Stimulated activated CD8-positive, alpha-beta memory T cell treated with anti-CD3 and anti-CD28 coated beads, Interleukin-7, amount 100 ng/mL, for 48 hours (primary cell): Measurements from ENCODE around the gene STAG2.

Experiments used
- DNase-seq, 2 donors: peaks; one replicate each; pipeline ENCODE4 v3.0.0-alpha.2; 2020; ENCODE audit warnings: low read depth in 1 of 2; ENCODE audit errors: extremely low read depth in 1 of 2

Gene STAG2

DNA sequence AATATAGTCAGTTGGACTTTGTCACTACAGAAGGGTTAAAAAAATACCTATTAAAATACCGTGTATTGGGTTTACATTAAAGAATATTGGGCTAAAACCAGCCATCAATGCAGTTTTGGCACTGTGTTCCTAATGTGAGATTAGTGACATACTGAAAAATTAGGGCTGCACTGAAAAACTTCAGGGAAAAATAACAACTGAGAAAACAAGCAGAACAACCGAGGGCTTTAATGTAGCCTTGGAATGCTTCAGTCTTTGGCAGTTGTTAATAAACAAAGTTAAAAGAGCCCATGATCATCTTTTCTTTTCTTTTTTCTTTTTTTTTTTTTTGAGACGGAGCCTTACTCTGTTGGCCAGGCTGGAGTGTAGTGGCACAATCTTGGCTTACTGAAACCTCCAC is 12.4 kb downstream of the STAG2 start:
- DNase-seq, result no peak

- no peak for DNase-seq
Observed at GRCh38 chrX:123975180-123975579, 13.7 kb downstream of the STAG2 start.

DNA sequence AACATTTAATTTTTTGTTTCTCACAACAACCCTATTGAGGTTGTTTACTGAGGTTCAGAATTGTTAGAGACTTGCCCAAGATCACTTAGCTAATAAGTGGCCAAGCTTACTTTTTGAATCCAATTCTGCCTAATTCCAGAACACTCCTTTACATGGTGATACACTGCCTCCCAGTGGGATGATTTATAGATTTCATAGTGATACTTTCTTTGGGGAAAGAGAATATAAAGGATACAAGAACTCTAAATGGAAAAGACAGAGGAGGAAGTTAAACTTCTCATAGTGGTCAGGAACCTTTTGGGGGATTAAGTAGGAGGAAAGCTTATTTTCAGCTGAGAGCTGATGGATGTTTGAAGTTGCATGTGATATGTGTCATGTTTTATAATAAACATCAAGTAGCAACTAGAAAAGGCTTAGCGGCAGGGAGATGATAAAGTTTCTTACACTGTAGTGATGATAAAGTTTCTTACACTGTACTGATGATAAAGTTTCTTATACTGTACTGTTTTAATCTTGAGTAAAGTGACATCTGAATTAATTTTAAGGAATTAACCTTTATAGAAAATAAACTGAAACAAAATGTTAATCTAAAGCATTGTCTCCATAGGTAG is 15.3 kb downstream of the STAG2 start:
- no peak for DNase-seq

DNA sequence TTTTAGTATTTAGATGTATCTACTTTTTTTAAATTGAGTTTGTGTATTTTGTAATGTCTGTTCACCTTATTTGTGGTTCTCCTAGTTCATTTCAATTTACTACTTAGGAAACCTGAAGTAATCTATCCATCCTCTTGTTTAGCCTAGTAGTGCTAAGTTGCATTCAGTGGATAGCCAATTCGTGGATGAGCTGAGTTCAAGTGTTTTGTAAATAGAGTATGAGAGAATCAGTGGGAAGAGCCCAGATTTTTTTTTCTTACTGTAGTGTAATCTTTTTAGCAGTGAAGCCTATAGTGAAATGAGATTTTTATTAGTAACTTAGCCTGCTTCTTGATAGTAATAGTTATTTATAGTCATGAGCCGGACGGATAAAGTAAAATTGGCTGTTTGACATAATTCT is 21.7 kb downstream of the STAG2 start:
- no peak for DNase-seq

- no peak for DNase-seq
Observed at GRCh38 chrX:123986377-123986776, 24.9 kb downstream of the STAG2 start.

DNA sequence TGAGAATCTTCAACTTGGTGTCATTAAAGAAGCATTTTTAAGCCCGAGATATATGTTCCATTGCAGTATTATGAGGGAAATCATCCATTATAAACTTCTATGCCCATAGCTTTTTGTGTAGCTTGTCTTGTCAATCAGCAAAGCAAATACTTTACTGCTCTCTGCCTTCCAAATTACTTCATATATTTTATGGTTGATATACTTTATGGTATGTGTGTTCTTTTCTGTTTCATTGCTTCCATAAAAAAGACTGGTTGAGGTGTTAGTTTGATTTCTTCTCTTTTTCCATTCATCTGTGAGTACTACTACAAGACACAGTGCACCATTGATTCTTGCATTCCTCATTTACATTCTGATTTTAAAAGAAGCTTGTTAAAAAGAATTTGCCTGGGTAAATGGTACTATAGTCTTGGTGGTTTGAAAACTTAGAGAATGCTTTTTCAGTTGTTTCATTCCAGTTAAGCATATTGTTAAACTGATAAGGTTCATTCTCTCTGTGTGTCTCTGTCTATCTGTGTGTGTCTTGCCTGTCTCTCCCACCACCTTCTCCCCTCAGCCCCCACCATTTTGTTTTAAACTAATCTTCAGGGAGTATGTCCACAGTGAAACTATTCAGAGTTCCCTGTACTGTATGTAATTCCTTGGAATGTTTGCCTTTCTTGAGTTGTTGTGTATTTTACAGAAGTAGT is 27.1 kb downstream of the STAG2 start:
- no peak for DNase-seq

- DNase-seq, result no peak
Observed at GRCh38 chrX:123989235-123989634, 27.7 kb downstream of the STAG2 start.

- no peak for DNase-seq
Observed at GRCh38 chrX:123990169-123990568, 28.7 kb downstream of the STAG2 start.

- no peak for DNase-seq
Observed at GRCh38 chrX:123990602-123991001, 29.1 kb downstream of the STAG2 start.

DNA sequence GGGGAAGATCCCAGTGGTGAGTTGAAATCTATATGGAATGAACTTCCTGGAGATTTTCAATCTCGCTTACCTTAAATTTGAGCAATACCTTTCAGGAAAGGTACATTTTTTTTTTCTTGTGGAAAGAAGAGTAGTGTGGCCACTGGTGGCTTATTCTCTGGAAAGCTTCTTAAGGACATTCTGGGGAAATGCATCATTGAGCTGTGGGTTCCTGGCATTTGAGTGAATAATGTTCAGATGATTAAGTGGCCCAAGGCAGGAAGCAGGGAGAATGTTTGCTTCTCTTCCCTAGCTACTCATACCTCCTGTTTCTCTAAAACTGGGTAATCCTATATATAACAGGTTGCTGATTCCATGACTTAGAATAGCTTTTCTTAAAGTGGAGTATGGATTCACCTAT is 31.8 kb downstream of the STAG2 start:
- DNase-seq, result no peak

GRCh38 chrX:123993904-123994635 is 32.6 kb downstream of the STAG2 start:
- DNase-seq, result no peak

DNA sequence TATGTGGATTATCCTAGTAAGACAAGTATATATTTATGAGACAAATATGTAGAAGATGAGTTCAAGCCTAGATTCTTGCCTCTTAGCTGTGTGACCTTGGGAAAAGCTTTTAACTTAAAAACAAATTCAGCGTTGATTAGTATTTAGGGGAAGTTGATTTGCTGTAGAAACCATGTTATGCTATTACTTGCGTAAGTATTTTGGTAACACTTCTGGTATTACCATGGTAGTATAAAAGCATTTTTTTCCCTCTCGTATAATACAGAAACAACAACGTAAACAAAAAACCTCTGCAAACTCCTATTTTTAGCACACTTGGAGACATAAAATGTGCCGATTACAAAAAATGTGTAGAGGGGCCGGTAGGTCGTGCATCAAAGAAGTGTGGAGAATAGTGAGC is 33.2 kb downstream of the STAG2 start:
- no peak for DNase-seq

GRCh38 chrX:124001581-124001980 is 40.1 kb downstream of the STAG2 start:
- no peak for DNase-seq

DNA sequence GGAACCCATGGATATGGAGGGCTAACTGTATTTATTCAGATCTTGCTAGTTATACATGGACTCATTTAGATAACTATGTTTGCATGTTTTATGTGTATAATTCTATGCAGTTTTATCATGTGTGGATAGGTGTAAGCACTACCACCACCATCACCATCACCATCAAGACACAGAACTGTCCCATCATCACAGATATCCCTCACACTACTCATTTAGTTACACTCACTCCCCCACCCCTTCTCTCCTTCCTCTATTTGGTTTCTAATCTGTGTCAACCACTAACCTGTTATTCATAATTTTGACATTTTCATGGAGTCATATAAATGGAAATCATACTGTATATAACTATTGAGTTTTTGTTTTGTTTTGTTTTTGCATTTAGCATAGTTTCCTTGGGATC is 43.7 kb downstream of the STAG2 start:
- no peak for DNase-seq

DNA sequence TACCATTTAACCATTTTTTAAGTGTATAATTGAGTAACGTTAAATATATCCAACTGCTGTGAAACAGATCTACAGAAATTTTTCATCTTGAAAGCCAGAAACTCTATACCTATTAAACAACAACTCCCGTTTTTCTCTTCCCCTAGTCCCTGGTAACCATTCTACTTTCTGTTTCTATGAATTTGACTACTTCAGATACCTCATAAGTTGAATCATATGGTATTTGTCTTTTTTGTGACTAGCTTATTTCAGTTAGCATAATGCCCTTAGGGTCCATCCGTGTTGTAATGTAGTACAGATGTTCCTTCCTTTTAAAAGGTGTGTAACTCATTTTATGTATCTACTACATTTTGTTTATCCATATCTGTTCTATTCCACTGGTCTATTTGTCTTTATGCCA is 48.7 kb downstream of the STAG2 start:
- DNase-seq, result no peak

GRCh38 chrX:124010566-124010965 is 49.1 kb downstream of the STAG2 start:
- no peak for DNase-seq

- no peak for DNase-seq
Observed at GRCh38 chrX:124015721-124016120, 54.2 kb downstream of the STAG2 start.

DNA sequence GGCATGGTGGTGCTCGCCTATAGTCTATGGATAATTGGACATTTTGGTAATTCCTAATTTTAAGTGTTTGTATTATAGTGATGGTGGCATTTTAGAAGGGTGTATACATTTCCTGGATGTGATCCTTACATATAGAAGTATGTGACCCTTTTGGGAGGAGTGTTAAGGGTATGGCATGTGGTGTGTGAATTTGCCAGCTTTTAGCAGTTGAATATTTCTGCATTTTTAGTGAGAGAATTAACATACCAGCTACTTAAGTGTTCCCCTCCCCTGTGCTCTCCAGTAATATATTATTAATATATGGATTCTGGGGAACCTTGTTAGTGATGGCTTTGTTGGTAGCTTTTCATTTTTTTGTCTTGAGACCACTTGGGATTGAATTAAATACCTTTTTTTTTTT is 55.3 kb downstream of the STAG2 start:
- DNase-seq, result no peak

DNA sequence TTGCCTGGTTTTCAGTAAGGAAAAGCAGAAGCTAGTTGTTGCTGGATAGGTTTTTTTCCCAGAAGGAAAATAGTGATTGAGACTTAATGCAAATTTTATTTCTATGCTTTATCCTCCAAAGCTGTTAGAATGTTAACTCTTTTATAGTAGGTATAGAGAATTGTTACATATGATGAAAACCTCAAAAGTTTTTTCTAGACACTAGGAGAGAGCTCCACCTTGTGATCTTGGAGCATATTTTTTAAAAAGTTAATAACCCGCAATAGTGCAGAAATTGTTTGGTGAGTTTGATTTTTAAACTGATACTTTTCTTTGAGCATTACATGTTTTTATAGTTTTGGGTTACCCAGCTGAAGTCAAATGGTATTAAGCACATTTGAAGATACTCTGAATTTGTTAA is 56.5 kb downstream of the STAG2 start:
- no peak for DNase-seq

DNA sequence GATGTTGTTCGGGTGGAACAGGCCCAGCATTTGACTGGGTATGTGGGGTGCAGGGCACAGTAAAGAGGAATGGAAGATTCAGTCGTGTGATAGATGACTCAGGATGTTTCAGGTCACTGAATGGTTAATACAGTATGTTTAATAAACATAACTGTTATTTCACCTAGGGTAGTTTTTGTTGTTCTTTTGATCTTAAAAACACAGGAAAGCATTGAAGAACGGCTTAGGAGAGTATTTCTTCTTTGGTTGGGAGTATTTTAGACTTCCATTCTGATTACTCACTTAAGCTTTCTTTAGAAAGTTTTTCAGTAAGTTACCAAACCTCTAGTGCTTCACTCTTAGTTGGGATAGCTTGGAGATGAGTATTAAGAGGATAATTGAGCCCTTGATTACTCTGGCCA is 62.3 kb downstream of the STAG2 start:
- DNase-seq, result no peak

DNA sequence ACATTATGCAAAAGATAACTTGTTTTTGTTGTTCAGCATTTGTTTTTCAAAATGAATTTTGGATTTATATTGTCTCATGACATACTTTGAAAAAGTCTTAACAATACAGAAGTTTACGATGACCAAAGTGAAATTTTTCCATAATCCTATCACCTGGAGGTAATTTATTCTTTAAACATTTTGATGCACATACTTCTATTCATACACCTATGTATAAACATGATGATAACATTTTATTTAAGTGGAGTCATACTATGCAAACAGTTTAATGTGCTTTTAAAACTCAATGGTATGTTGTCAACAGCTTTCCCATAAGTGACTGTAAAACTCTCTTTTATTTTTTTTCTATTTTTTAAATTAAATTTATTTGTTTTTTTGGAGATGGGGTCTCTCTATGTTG is 65.0 kb downstream of the STAG2 start:
- DNase-seq, result no peak

DNA sequence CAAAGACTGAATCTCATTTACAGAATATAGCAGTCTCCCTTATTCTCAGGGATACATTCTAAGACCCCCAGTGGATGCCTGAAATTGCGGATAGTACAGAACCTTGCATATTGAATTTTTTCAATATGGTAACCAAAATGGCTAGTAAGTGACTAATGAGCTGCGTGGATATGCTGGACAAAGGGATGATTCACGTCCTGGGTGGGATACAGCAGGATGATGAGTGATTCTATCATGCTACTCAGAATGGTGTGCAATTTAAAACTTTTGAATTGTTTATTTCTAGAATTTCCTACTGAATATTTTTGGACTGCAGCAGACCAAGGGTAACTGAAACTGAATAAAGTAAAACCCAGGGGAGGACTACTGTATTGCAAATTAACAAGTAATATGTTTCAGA is 66.7 kb downstream of the STAG2 start:
- no peak for DNase-seq
